ENCODE measurements around the gene ELP1. TPM values are rescaled to one million over a fixed set of nuclear protein-coding genes. Genes with fewer than 3 reads are reported as not detected.
"Not testable (repeated sequence)": the region's sequence is repeated elsewhere in the genome, so short reads cannot be mapped to it uniquely, and the experiment has no call there.

The ELP1 gene
- total and polyA plus RNA-seq, 9 donors, result 15.7 to 70.9 (median 34.3) TPM

DNA sequence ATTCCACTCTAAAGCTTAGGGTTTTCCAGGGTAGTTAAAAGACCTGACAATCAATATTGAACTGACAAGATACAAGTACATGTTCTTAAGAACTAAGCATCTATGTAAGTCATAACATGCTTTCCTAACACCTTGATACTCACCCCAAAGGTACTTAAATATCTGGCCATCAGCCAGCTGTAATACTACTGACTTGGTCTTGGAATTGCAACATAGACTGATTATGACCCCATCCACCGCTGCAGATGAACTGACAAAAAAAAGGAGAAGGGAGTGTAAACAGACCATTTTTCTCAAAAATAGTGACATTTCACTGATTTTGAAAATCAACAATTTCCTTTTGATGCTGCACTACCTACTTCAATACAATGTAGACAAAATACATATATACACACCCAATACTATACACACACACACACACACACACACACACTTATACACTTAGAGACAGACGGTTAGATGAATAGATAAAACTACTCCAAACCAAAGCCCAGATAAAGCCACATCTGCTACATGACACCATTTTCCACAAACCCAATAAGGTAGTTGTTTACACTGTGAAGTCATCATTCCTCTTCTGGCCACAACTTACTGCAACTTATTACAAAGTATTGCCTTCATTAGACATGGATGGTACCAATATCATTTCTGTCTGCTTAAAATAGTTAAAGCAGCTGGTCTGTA is 30.4 kb downstream of the ELP1 start:
- Histone ChIP-seq H3K27me3 (no peaks in the 10 kb centered on the region), H3K4me3 (no peak overlapping the region), H3K36me3 (no peaks in the 10 kb centered on the region), H3K9me3 (no peaks in the 10 kb centered on the region), H3K27ac (no peak overlapping the region), H3K4me1 (ENCODE audit: insufficient read depth) (no peaks in the 10 kb centered on the region)
- intact Hi-C loops (cut with DNase I), result no loop called here
- no peak for TF ChIP-seq POLR2A (IDR thresholded peaks at IDR 0.05)
- TF ChIP-seq, protein P1, sequence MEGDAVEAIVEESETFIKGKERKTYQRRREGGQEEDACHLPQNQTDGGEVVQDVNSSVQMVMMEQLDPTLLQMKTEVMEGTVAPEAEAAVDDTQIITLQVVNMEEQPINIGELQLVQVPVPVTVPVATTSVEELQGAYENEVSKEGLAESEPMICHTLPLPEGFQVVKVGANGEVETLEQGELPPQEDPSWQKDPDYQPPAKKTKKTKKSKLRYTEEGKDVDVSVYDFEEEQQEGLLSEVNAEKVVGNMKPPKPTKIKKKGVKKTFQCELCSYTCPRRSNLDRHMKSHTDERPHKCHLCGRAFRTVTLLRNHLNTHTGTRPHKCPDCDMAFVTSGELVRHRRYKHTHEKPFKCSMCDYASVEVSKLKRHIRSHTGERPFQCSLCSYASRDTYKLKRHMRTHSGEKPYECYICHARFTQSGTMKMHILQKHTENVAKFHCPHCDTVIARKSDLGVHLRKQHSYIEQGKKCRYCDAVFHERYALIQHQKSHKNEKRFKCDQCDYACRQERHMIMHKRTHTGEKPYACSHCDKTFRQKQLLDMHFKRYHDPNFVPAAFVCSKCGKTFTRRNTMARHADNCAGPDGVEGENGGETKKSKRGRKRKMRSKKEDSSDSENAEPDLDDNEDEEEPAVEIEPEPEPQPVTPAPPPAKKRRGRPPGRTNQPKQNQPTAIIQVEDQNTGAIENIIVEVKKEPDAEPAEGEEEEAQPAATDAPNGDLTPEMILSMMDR (IDR thresholded peaks at IDR 0.05), result no peak
- 85 to 90% (median 87%) methylated on average over 2 of the region's 2 CpGs for WGBS, 3 donors
- DNase-seq, result no peak

DNA sequence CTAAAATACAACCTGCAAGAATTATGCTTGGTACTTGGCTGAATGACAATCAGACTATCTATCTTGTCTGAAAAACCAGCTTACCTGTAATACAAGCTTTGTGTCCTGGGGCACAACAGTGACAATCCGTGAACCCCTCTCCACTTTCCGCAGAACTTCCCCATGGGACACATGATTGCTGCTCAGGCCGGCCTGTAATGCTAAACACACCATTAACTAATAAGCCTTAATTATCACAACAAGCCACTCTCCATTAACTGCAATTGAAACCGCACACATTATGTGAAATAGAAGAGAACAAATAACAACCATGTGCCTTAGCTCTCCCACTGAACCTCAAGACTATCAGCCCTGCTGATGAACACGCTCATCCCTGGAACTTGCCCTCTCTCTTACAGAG is 33.7 kb downstream of the ELP1 start:
- TF ChIP-seq, protein P1 (IDR thresholded peaks at IDR 0.05), result no peak
- TF ChIP-seq POLR2A (IDR thresholded peaks at IDR 0.05) (no peak), EP300 (IDR thresholded peaks at IDR 0.05) (no peak)
- intact Hi-C loops (cut with DNase I), result no loop called here
- 84 to 93% (median 92%) methylated on average over 5 of the region's 5 CpGs for WGBS, 3 donors
- H3K36me3 ChIP-seq, result no peaks in the 10 kb centered on the region
- no peaks in the 10 kb centered on the region for H3K4me1 ChIP-seq (ENCODE audit: insufficient read depth)
- H3K9me3 ChIP-seq, result no peaks in the 10 kb centered on the region
- DNase-seq, result no peak
- H3K4me3 ChIP-seq, result no peak overlapping the region
- H3K27ac ChIP-seq, result no peak overlapping the region
- H3K27me3 ChIP-seq, result no peaks in the 10 kb centered on the region

DNA sequence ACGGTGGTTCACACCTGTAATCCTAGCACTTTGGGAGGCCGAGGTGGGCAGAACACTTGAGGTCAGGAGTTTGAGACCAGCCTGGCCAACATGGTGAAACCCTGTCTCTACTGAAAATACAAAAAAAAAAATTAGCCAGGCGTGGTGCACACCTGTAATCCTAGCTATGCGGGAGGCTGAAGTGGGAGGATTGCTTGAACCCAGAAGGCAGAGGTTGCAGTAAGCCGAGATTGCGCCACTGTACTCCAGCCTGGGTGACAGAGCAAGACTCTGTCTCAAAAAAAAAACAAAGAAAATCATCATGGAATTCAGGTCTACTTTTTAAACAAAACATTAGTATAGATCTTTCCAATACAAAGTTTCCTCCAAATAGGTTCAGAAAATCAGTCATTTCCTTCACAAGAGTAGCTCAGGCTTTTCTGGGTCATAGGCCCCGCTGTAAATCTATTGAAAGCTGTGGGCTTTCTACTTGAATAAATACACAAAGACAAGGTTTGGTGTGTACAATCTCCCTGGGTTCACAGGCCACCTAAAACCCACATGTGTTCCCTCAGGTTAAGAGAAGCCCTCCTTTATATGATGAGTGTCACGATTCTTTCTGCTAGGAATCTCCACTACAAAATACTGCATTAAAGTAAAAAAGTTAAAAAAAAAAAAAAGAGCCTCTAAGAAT is 34.8 kb downstream of the ELP1 start:
- H3K36me3 ChIP-seq; H3K27me3 ChIP-seq; DNase-seq; H3K4me1 ChIP-seq (ENCODE audit: insufficient read depth); H3K4me3 ChIP-seq; H3K27ac ChIP-seq; H3K9me3 ChIP-seq: not testable (repeated sequence)
- intact Hi-C loops (cut with DNase I), result loop anchor here in 2 of 4 donors (10.0 kb wide), 2 partner anchors 416 to 426 kb away; partner anchors contain the start of gene EPB41L4B (in 1 of the 2)
- 93 to 95% (median 93%) methylated on average over 8 of the region's 8 CpGs for whole genome bisulfite sequencing, 3 donors

DNA sequence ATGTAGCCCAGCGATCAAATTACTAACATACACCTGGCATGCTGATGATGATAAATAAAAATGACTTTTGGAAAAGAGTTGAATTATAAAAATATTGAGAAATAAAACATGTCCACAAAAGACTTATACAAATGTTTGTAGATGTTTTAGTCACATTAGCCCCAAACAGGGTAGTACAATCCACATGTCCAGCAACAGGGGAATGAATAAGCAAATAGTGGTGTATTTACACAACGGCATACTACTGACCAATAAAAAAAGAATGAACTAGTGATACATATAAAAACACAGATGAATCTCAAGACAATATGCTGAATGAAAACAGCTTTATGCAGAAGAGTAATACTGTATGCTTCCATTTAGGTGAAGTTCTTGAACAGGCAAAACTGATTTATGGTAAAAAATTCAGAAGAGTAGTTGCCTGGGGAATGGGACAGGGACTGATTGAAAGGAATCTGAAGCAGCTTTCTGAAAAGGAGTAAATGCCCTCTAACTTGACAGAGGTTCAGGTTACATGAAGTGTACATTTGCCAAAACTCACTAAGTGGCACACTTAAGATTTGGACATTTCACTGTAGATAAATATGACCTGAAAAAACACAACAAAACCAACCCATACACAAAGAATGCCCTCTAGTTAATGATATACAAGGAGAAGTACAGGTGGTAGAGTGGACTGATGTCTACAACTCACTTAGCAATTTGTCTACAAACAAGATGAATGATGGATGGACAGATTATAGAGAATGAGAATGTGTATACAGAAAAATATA is 36.4 kb downstream of the ELP1 start:
- no peak for DNase-seq
- TF ChIP-seq EP300 (IDR thresholded peaks at IDR 0.05) (no peak), POLR2A (IDR thresholded peaks at IDR 0.05) (no peak)
- TF ChIP-seq, protein P1 (IDR thresholded peaks at IDR 0.05), result no peak
- intact Hi-C loops (cut with DNase I), result loop anchor here in 2 of 4 donors (10.0 kb wide), 2 partner anchors 417 to 427 kb away; partner anchors contain the start of gene EPB41L4B (in 1 of the 2)
- Histone ChIP-seq H3K9me3 (no peaks in the 10 kb centered on the region), H3K4me1 (ENCODE audit: insufficient read depth) (no peaks in the 10 kb centered on the region), H3K4me3 (no peak overlapping the region), H3K27me3 (no peaks in the 10 kb centered on the region), H3K36me3 (no peaks in the 10 kb centered on the region), H3K27ac (no peak overlapping the region)
- 92 to 94% (median 94%) methylated on average over 2 of the region's 2 CpGs for WGBS, 3 donors
